Stimulated activated naive CD4-positive, alpha-beta T cell treated with Interleukin-2 at 50 U/mL for 16 hours (primary cell): Measurements from ENCODE around the gene CTIF.

ENCODE experiments used
- DNase-seq: peaks from one replicate; lab custom pipeline; 2025; lab: John Stamatoyannopoulos, UW

Gene CTIF

GRCh38 chr18:48575658-48576456 lies 37.0 kb downstream of the CTIF start:
- no peak for DNase-seq

GRCh38 chr18:48576457-48576771 lies 37.6 kb downstream of the CTIF start:
- DNase-seq: no peak

GRCh38 chr18:48577478-48578190 lies 38.8 kb downstream of the CTIF start:
- DNase-seq: no peak

- no peak for DNase-seq
Measured at GRCh38 chr18:48578289-48578688, 39.5 kb downstream of the CTIF start.

GRCh38 chr18:48580066-48580465 lies 41.2 kb downstream of the CTIF start:
- no peak for DNase-seq

GRCh38 chr18:48580782-48581181 lies 42.0 kb downstream of the CTIF start:
- DNase-seq: no peak

- DNase-seq: no peak
Measured at GRCh38 chr18:48581206-48581605, 42.4 kb downstream of the CTIF start.

- no peak for DNase-seq
Measured at GRCh38 chr18:48581941-48582340, 43.1 kb downstream of the CTIF start.

GRCh38 chr18:48582946-48583345 lies 44.1 kb downstream of the CTIF start:
- DNase-seq: no peak

GRCh38 chr18:48583573-48583972 lies 44.7 kb downstream of the CTIF start:
- no peak for DNase-seq

- no peak for DNase-seq
Measured at GRCh38 chr18:48589797-48590519, 51.1 kb downstream of the CTIF start.

- no peak for DNase-seq
Measured at GRCh38 chr18:48590678-48591077, 51.8 kb downstream of the CTIF start.

GRCh38 chr18:48592540-48593171 lies 53.8 kb downstream of the CTIF start:
- DNase-seq: no peak

GRCh38 chr18:48594471-48595094 lies 55.8 kb downstream of the CTIF start:
- no peak for DNase-seq

GRCh38 chr18:48595703-48596218 lies 56.9 kb downstream of the CTIF start:
- no peak for DNase-seq

- DNase-seq: no peak
Measured at GRCh38 chr18:48597110-48597509, 58.3 kb downstream of the CTIF start.

GRCh38 chr18:48597671-48598070 lies 58.8 kb downstream of the CTIF start:
- DNase-seq: no peak

- DNase-seq: no peak
Measured at GRCh38 chr18:48599391-48599790, 60.6 kb downstream of the CTIF start.

- no peak for DNase-seq
Measured at GRCh38 chr18:48600046-48600445, 61.2 kb downstream of the CTIF start.

- no peak for DNase-seq
Measured at GRCh38 chr18:48600456-48601090, 61.7 kb downstream of the CTIF start.

- DNase-seq: no peak
Measured at GRCh38 chr18:48601343-48601742, 62.5 kb downstream of the CTIF start.
